Left lobe of liver (tissue), 2 donors: ENCODE measurements around the gene JMJD8. TPM values are rescaled to one million over a fixed set of nuclear protein-coding genes. Genes with fewer than 3 reads are reported as not detected.

Experiments used
- ATAC-seq: fragments of 200-7000 bp; cut with Tn5 transposase; one replicate; pipeline ENCODE4 v1.9.1; 2020; ENCODE audit warnings: mild to moderate bottlenecking, moderate library complexity
- DNase-seq: peaks from one replicate; pipeline ENCODE4 v3.0.0-alpha.2; 2020; ENCODE audit warnings: low spot score
- total RNA-seq: library from RNA; stranded (reverse); gene quantifications from one replicate; pipeline ENCODE4 v1.2.1, GENCODE V29; 2021
- donor health status: DM: no; HTN: no; CAD: no; lungs with moderate emphysema.
- donor health status: DM: no; HTN: yes; CAD: no.

JMJD8 gene
- total RNA-seq, 1 donor from 2014 or later: 40.5 TPM

- DNase-seq (peak; percentile 93), ATAC-seq (peak; percentile 16)
These were observed 38.1 kb downstream of the JMJD8 start for GRCh38 chr16:645852-646678.

GRCh38 chr16:644556-644955 is 39.6 kb downstream of the JMJD8 start:
- ATAC-seq (no peak), DNase-seq (no peak)

- no peak for DNase-seq
- no peak for ATAC-seq
These were observed 41.1 kb downstream of the JMJD8 start for GRCh38 chr16:643050-643368.

GRCh38 chr16:642189-643049 is 41.7 kb downstream of the JMJD8 start:
- ATAC-seq (peak; percentile 54), DNase-seq (peak; percentile 86)

GRCh38 chr16:641326-642188 is 42.6 kb downstream of the JMJD8 start, which contains the start of gene MCRIP2:
Gene MCRIP2 (plus strand): TSS chr16:641828. CDS start chr16:641992, 164 bp downstream.
- ATAC-seq: peak; percentile 64
- peak; percentile 95 for DNase-seq

- ATAC-seq (no peak), DNase-seq (no peak)
These were observed 43.5 kb downstream of the JMJD8 start for GRCh38 chr16:640614-641013.

- ATAC-seq (no peak), DNase-seq (no peak)
These were observed 45.3 kb downstream of the JMJD8 start for GRCh38 chr16:638836-639235.

GRCh38 chr16:638034-638543 is 46.0 kb downstream of the JMJD8 start:
- DNase-seq (no peak), ATAC-seq (no peak)

- DNase-seq (no peak), ATAC-seq (peak; percentile 75)
These were observed 46.8 kb downstream of the JMJD8 start for GRCh38 chr16:637081-638018.

- ATAC-seq (peak; percentile 82), DNase-seq (peak; percentile 96)
These were observed 47.7 kb downstream of the JMJD8 start, which contains the start of gene METTL26 for GRCh38 chr16:636206-637080. Gene METTL26 (minus strand): TSS chr16:636305. CDS start chr16:636290, 15 bp downstream.

- ATAC-seq: no peak
- peak; percentile 53 for DNase-seq
These were observed 48.4 kb downstream of the JMJD8 start for GRCh38 chr16:635573-636205.

- DNase-seq (no peak), ATAC-seq (no peak)
These were observed 49.1 kb downstream of the JMJD8 start for GRCh38 chr16:634996-635395.

- ATAC-seq (no peak), DNase-seq (no peak)
These were observed 50.0 kb downstream of the JMJD8 start for GRCh38 chr16:634051-634670.

- ATAC-seq (no peak), DNase-seq (peak; percentile 46)
These were observed 50.6 kb downstream of the JMJD8 start for GRCh38 chr16:633336-634050.

- ATAC-seq (no peak), DNase-seq (peak; percentile 47)
These were observed 51.4 kb downstream of the JMJD8 start for GRCh38 chr16:632486-633335.

- DNase-seq (no peak), ATAC-seq (no peak)
These were observed 52.3 kb downstream of the JMJD8 start for GRCh38 chr16:631808-632358.
